Heart left ventricle (tissue), 16 donors: ENCODE measurements around the gene SCUBE3. TPM values are rescaled to one million over a fixed set of nuclear protein-coding genes. Genes with fewer than 3 reads are reported as not detected.

Experiments
- ATAC-seq, 4 donors: fragments of 200-7000 bp; cut with Tn5 transposase; one replicate each; pipeline ENCODE4 v1.9.1; 2020 to 2022; ENCODE audit warnings: moderate library complexity in 4 of 4, mild to moderate bottlenecking in 3 of 4, moderate number of reproducible peaks in 1 of 4
- DNase-seq, 5 donors: peaks; one replicate each; pipeline ENCODE4 v3.0.0-alpha.2; 2020
- H3K27ac ChIP-seq, 12 donors: fragments of 200-600 bp; sonication (generic) in 4 of 12; one replicate each; pipeline versions ENCODE4 v1.5.0 to v1.8.0; 2016 to 2022; ENCODE audit warnings: mild to moderate bottlenecking in 2 of 12
- H3K27me3 ChIP-seq, 9 donors: fragments of 200-600 bp; sonication (generic) in 2 of 9; one replicate each; pipeline versions ENCODE4 v1.5.1 to v1.8.0; 2016 to 2022; ENCODE audit warnings: mild to moderate bottlenecking in 3 of 9
- H3K36me3 ChIP-seq, 9 donors: fragments of 200-600 bp; sonication (generic) in 2 of 9; one replicate each; pipeline versions ENCODE4 v1.5.0 to v1.8.0; 2018 to 2022; ENCODE audit warnings: mild to moderate bottlenecking in 2 of 9
- H3K4me1 ChIP-seq, 12 donors: fragments of 200-600 bp; sonication (generic) in 4 of 12; one replicate each; pipeline versions ENCODE4 v1.5.0 to v1.8.0; 2016 to 2022; ENCODE audit warnings: mild to moderate bottlenecking in 3 of 12
- H3K4me3 ChIP-seq, 12 donors: fragments of 200-600 bp; sonication (generic) in 4 of 12; one replicate each; pipeline versions ENCODE4 v1.5.0 to v1.8.0; 2017 to 2022; ENCODE audit warnings: mild to moderate bottlenecking in 9 of 12, moderate library complexity in 4 of 12
- H3K9me3 ChIP-seq, 12 donors: fragments of 200-600 bp; sonication (generic) in 4 of 12; one replicate each; pipeline versions ENCODE4 v1.5.0 to v1.8.0; 2016 to 2022; ENCODE audit warnings: mild to moderate bottlenecking in 1 of 12
- POLR2A ChIP-seq, 2 donors: fragments of 450-650 bp; IDR thresholded peaks; one replicate each; pipeline ENCODE4 v1.6.1; 2017; ENCODE audit warnings: antibody characterized with exemption in 2 of 2, mild to moderate bottlenecking in 2 of 2, moderate library complexity in 2 of 2
- WGBS, 4 donors: extraction: QIAGEN DNeasy Blood & Tissue Kit in 2 of 4; methylation state at CpG; one replicate each; pipeline versions ENCODE4 v1.1.5 to v1.1.7; 2013 to 2018; 5-methylcytosine and 5-hydroxymethylcytosine counted together
- intact Hi-C, 10 donors: fragments of 100-400 bp; cut with DNase I; formaldehyde crosslinking; loops; one replicate each; pipeline versions ENCODE4 v1.11.1 to v1.14.2; 2022
- polyA plus RNA-seq, 2 donors: library from polyadenylated mRNA; stranded (reverse); fragments of 200-250 nt; gene quantifications; one replicate each; pipeline ENCODE4 v1.2.3, GENCODE V29; 2013
- total RNA-seq, 9 donors: library from RNA; depleted of rRNA in 2 of 9; stranded (reverse); fragments of >200 nt in 2 of 9; fragmentation: NEBNext Ultra II Directional in 3 of 9; extraction: Animal tissue kit (Norgen Biotek cat#: 25700) in 3 of 9; gene quantifications; one replicate each; pipeline versions ENCODE4 v1.1.0 to v1.2.4, GENCODE V29; 2016 to 2023
- TF ChIP-seq, protein P1 (sequence below), 12 donors: fragments of 200-600 bp; sonication (generic) in 4 of 12; IDR thresholded peaks; one replicate each; pipeline versions ENCODE4 v1.5.0 to v1.8.0; 2018 to 2022; ENCODE audit warnings: antibody characterized with exemption in 12 of 12, mild to moderate bottlenecking in 5 of 12
- donor health status: ischemic (EF 13 %, LVEDD 7.1; RV severe dilation, severe dysfunction).
- donor health status: healthy with polysubstance abuse.
- donor health status: DM: no; HTN: yes; CAD: no.
- donor health status: DM: no; HTN: no; CAD: no.
- donor health status: ischemic (EF 25% LVEDD 6.9; RV normal size, moderate dysfunction).
- donor health status: ischemic (EF 25% LVEDD 5.7; RV mildly dilated, moderate dysfunction).
- donor health status: healthy.
- donor health status: DM: yes; HTN: yes; CAD: no.
- donor health status: ischemic (EF 35%, LVEDD 5.7; RV mildly dilated, moderate dysfunction).
- donor health status: nonischemic (EF 11% LVEDD 7.7; RV severe dilation, severe dysfunction).
- donor health status: DM: yes; HTN: yes; CAD: no.
- donor health status: PGD.
- donor health status: ischemic (EF 29% LVEDD 5.4; RV normal size, mild dysfunction).
- donor health status: nonischemic (EF 23%, LVEDD 6.1; RV moderate dilation, normal function).

SCUBE3 gene
- total and polyA plus RNA-seq, 11 donors, result 0.61 to 18.7 (median 4.3) TPM

DNA sequence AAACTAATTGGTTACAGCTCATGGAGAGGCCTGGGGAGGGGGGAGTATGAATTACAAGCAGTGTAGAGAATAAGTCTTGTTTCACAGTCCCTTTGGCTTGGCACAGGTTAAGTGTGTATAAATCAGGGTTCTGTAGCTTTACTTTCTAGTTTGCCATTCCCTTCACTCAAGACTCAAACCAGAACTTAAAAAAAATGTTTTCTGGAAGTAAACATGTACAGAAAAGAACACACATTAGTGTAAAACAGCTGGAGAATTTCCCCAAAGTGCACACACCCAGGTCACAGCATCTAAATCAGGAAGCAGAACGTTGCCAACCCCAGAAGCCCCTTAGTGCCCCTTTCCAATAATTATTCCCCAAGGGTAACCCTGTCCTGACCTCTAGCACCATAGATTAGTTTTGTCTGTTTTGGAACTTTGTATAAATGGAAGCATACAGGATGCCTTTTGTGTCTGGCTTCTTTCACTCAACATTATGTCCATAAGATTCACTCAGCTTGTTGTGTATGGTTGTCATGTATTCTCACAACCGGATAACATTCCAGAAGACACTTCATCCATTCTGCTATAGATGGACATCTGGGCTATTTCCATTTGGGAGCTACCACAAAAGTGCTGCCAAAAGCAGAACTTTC is 33.7 kb upstream of the SCUBE3 start:
- Histone ChIP-seq H3K27me3 (peaks cover 0 to 12% (median 0%) of the 10 kb centered on the region in 9 donors), H3K4me3 (no peak overlapping the region), H3K27ac (no peak overlapping the region), H3K36me3 (no peaks in the 10 kb centered on the region), H3K9me3 (no peaks in the 10 kb centered on the region), H3K4me1 (peaks cover 0 to 50% (median 23%) of the 10 kb centered on the region in 12 donors)
- TF ChIP-seq, protein P1, sequence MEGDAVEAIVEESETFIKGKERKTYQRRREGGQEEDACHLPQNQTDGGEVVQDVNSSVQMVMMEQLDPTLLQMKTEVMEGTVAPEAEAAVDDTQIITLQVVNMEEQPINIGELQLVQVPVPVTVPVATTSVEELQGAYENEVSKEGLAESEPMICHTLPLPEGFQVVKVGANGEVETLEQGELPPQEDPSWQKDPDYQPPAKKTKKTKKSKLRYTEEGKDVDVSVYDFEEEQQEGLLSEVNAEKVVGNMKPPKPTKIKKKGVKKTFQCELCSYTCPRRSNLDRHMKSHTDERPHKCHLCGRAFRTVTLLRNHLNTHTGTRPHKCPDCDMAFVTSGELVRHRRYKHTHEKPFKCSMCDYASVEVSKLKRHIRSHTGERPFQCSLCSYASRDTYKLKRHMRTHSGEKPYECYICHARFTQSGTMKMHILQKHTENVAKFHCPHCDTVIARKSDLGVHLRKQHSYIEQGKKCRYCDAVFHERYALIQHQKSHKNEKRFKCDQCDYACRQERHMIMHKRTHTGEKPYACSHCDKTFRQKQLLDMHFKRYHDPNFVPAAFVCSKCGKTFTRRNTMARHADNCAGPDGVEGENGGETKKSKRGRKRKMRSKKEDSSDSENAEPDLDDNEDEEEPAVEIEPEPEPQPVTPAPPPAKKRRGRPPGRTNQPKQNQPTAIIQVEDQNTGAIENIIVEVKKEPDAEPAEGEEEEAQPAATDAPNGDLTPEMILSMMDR (IDR thresholded peaks at IDR 0.05), result no peak
- TF ChIP-seq POLR2A (IDR thresholded peaks at IDR 0.05), result no peak
- no peak for DNase-seq
- ATAC-seq, result no peak
- intact Hi-C loops, result no loop called here
- WGBS, 4 donors, result 33 to 40% (median 38%) methylated on average over 2 of the region's 2 CpGs

DNA sequence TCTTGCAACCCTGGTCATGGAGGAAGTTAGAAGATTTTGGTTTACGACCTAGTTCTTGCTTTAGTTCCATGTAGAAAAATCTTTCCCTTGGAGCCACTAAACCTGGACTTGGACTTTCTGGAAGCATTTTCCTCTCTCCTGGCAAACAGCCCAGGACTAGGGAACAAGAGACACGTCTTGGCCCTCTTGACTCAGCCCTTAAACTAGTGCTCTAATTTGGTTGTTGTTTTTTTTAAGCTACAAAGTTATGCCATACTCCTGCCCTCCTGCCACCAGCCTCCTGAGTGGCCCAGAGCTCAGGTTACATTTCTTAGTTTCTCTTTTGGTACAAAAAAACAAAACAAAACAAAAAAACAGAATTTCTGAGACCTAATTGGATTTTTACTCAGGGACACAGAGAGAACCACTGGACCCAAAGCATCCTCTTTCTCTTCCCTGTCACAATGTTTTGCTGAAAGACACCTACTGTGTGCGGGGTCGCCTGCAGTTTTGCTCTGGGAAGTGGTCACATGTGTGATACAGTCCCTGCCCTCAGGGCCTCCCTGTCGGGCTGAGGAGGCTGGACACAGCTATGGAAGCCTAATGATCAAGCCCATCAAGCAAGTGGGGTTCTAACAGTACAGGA is 32.3 kb upstream of the SCUBE3 start:
- TF ChIP-seq POLR2A (IDR thresholded peaks at IDR 0.05), result no peak
- TF ChIP-seq, protein P1 (IDR thresholded peaks at IDR 0.05), result no peak
- Histone ChIP-seq H3K4me3 (no peak overlapping the region), H3K9me3 (no peaks in the 10 kb centered on the region), H3K27ac (peak overlapping the region in 10 of 12 donors; percentile 35 to 79 (median 53)), H3K27me3 (peaks cover 0 to 12% (median 0%) of the 10 kb centered on the region in 9 donors), H3K36me3 (no peaks in the 10 kb centered on the region), H3K4me1 (peaks cover 0 to 60% (median 26%) of the 10 kb centered on the region in 12 donors)
- intact Hi-C loops, result no loop called here
- ATAC-seq (peak in 2 of 4 donors; percentile 43 to 47), DNase-seq (peak in 2 of 5 donors; percentile 27 to 38)
- WGBS, 4 donors, result 54 to 63% (median 55%) methylated on average over 5 of the region's 5 CpGs

DNA sequence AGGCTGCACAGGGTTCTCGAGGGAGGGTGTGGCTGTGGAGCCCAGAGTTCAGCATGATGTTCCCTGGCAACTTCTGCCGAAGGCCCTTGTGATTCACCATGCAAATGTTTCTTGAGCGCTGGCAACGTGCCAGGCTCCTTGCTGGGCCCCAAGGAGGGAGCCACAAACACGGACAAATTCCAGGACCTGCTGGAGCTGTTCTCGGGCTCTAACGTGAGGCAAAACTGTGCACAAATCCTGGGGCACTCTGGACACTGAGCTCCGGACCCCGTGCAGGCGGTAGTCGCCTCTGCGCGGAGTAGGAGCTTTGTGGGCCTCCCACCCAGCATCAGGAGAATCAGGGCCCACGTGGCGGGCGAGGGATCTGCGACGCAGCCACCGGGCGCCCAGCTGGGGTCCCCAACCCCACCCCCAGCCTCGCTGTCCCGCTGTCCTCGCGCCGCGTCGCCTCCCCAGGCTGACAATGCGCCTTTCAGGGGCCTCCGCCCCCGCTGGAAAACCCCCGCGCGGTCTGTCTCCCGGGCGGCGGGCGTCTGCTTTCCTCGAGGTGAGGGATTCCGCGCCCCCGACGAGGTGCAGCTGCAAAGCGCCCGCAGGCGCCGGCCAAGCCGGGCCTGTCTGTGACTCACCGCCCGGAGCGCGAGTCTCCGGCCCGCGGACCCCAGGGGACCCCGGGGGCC is 31.7 kb upstream of the SCUBE3 start:
- H3K4me1 ChIP-seq, result peaks cover 0 to 60% (median 26%) of the 10 kb centered on the region in 12 donors
- no peak overlapping the region for H3K4me3 ChIP-seq
- peak overlapping the region in 10 of 12 donors; percentile 35 to 79 (median 53) for H3K27ac ChIP-seq
- no peaks in the 10 kb centered on the region for H3K9me3 ChIP-seq
- no peaks in the 10 kb centered on the region for H3K36me3 ChIP-seq
- 28 to 45% (median 35%) methylated on average over 17 to 55 of the region's 55 CpGs for WGBS, 4 donors
- DNase-seq, result peak in 4 of 5 donors; percentile 27 to 78 (median 71)
- peaks cover 0 to 12% (median 0%) of the 10 kb centered on the region in 9 donors for H3K27me3 ChIP-seq
- TF ChIP-seq, protein P1 (IDR thresholded peaks at IDR 0.05), result no peak
- intact Hi-C loops, result no loop called here
- ATAC-seq, result peak in 2 of 4 donors; percentile 56 to 64

DNA sequence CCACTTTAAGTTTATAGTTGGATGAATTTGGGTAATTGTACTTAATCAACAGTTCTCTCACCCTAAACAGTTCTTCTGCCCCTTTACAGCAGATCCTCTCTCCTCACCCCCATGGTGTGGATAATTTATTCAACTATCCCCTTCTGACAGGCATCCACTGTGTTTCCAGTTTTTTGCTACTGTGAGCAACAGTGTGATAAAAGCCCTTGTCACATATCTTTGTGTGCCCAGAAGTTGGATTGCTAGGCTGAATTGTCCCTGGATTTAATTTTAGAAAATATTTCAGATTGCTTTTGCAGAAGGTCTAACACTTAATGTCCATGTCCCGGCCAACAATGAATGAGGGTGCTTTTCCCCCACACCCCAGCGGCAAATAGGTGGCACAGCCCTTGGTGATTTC is 30.5 kb upstream of the SCUBE3 start:
- WGBS, 4 donors, result 58 to 73% (median 66%) methylated on average over 2 of the region's 2 CpGs
- TF ChIP-seq POLR2A (IDR thresholded peaks at IDR 0.05), result no peak
- TF ChIP-seq, protein P1 (IDR thresholded peaks at IDR 0.05), result no peak
- Histone ChIP-seq H3K4me3 (no peak overlapping the region), H3K9me3 (no peaks in the 10 kb centered on the region), H3K27me3 (peaks cover 0 to 12% (median 0%) of the 10 kb centered on the region in 9 donors), H3K36me3 (no peaks in the 10 kb centered on the region), H3K4me1 (peaks cover 0 to 60% (median 26%) of the 10 kb centered on the region in 12 donors), H3K27ac (peak overlapping the region in 10 of 12 donors; percentile 14 to 83 (median 58))
- intact Hi-C loops, result no loop called here
- ATAC-seq (peak in 3 of 4 donors; percentile 32 to 64 (median 62)), DNase-seq (no peak)
